GM12801 (cell line): ENCODE data around the gene DLX3.

Experiments used
- TF ChIP-seq, protein P1 (sequence below): IDR thresholded peaks from one replicate; pipeline ENCODE4 v1.5.1; 2011; ENCODE audit warnings: control low read depth; ENCODE audit not compliant: insufficient read length; ENCODE audit errors: extremely low read depth

The DLX3 gene

GRCh38 chr17:50021681-50022370 is 26.8 kb upstream of the DLX3 start:
- TF ChIP-seq, protein P1, sequence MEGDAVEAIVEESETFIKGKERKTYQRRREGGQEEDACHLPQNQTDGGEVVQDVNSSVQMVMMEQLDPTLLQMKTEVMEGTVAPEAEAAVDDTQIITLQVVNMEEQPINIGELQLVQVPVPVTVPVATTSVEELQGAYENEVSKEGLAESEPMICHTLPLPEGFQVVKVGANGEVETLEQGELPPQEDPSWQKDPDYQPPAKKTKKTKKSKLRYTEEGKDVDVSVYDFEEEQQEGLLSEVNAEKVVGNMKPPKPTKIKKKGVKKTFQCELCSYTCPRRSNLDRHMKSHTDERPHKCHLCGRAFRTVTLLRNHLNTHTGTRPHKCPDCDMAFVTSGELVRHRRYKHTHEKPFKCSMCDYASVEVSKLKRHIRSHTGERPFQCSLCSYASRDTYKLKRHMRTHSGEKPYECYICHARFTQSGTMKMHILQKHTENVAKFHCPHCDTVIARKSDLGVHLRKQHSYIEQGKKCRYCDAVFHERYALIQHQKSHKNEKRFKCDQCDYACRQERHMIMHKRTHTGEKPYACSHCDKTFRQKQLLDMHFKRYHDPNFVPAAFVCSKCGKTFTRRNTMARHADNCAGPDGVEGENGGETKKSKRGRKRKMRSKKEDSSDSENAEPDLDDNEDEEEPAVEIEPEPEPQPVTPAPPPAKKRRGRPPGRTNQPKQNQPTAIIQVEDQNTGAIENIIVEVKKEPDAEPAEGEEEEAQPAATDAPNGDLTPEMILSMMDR, result no peak

DNA sequence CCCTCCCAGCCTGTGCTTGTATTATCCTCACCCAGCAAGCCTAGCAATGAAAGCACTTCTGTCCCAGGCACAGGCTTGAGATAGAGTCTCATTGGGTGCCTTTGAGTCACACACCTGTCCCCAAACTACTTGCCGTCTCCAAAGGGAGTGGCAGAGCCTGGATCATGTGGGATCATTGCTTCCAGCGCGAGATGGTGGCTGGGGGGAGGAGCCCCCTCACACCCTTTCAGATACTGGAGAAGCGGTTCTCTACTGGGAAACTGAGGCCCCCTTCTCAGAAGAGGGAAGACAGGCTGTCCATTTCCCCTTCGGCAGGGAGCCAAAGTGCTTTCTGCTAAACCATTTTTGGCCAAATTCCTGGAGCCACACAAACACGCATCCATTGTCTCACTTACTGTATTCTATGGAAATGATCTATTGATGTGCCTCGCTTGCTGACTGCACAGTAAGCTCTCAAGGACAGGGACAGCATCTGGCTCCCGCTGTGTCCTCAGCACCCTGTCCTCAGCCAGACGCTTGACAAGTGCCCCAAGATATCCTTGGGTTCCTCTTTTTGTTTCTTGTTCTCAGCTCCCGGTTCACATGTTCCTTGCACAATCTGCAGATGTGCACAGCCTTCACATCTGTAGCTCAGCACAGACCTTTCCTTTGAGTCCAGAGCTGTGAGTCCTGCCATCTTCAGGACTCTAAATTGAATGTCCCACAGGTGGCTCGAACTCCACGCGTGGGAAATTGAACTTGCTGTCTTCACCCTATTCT is 26.0 kb upstream of the DLX3 start:
- TF ChIP-seq, protein P1, result no peak

DNA sequence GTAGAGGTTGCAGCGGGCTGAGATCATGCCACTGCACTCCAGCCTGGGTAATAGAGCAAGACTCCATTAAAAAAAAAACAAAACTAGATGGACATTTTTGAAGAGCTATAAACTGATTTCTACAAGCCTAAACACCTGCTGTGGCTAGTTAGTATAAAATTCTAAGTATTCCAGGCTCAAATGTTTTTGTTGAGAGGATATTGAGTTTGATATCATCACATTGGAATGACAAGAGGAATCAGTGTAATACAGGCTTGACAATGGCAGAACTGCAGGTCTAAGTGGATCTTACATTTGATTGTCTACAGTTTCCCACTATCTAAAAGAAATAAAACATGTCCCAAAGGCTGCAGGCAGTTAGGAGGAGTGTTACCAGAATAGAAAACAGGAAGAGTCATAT is 23.9 kb upstream of the DLX3 start:
- TF ChIP-seq, protein P1, result no peak

DNA sequence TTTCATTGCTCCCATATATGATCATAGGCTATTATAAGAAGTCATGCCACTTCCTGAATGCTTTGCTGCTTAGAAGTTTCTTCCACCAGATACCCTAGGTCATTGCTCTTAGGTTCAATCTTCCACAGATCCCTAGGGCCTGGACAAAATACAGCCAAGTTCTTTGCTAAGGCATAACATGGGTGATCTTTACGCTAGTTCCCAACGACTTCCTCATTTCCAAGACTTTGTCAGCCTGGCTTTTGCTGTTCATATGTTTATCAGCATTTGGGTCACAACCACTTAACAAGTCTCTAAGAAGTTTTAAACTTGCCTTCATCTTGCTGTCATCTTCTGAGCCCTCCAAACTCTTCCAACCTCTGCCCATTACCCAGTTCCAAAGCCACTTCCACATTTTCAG is 20.1 kb upstream of the DLX3 start:
- TF ChIP-seq, protein P1, result no peak

GRCh38 chr17:50014471-50015088 is 19.6 kb upstream of the DLX3 start:
- TF ChIP-seq, protein P1, result no peak

GRCh38 chr17:50013079-50013478 is 18.1 kb upstream of the DLX3 start:
- TF ChIP-seq, protein P1, result no peak

DNA sequence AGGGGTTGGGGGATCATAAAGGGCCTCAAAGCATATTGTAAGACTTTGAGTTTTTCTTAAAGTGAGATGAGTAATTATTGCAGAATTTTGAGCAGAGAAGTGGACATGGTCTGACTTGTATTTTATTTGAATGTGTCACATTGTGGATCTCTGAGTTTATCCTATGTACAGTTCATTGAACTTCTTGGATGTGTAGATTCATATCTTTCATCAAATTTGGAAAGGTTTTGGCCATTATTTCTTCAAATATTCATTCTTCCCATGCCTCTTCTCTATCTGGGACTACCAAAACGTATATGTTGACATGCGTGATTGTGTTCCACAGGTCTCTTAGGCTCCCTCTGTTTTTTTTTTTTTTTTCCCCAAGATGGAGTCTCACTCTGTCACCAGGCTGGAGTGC is 14.3 kb upstream of the DLX3 start:
- TF ChIP-seq, protein P1, result no peak
